ENCODE data around the gene MT1HL1.

The MT1HL1 gene

DNA sequence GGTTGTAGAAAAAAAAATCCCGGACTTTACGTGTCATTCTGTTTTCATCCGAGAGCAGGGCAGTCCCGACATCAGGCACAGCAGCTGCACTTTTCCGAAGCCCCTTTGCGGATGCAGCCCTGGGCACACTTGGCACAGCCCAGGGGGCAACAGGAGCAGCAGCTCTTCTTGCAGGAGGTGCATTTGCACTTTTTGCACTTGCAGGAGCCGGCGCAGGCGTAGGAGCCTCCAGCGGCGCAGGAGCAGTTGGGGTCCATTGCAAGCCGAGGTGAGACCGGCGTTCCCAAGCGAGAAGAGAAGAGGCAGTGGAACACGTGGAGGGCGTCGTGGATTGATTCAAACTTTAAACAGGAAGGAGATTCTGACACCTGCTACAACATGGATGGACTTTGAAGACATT lies at the start of gene MT1HL1:
Gene MT1HL1, minus strand, starts transcription at position 326 of the 400 bp plus-strand sequence. Its CDS starts 69 bp downstream, at position 257.
- TF ChIP-seq CTCF (conservative IDR thresholded peaks at IDR 0.05; ENCODE audit: low read depth, low read length) = no peak

DNA sequence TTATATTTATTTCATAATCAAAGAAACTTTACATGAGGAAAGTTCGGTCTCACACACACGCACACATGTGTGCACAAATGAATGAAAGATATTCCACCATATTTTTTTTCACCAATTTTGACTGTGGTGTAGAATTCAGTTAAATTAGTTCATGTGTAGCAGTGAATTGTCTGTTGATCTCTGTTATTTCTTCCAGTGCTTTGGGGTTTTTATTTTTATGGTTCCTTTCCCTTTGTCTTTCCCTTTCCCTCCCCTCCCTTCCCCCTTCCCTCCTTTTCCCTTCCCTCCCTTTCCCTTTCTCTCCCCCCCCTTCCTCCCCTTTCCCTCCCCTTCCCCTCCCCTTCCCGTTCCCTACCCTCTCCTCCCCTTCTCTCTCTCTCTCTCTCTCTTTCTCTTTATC lies 46.7 kb upstream of the MT1HL1 start:
- DNase-seq (ENCODE audit: low read depth) = no peak
- H3K4me3 ChIP-seq (ENCODE audit: low read length) = no peak overlapping the region
- no peak for TF ChIP-seq CTCF (conservative IDR thresholded peaks at IDR 0.05; ENCODE audit: low read depth, low read length)

More for the DNA sequence above, at the start of gene MT1HL1:
- H3K4me3 ChIP-seq (ENCODE audit: low read length) = no peak within 1 kb of the TSS
- no peak for DNase-seq (ENCODE audit: low read depth)

- DNase-seq (ENCODE audit: low read depth) = no peak
- H3K4me3 ChIP-seq (ENCODE audit: low read length) = no peak overlapping the region
- TF ChIP-seq CTCF (conservative IDR thresholded peaks at IDR 0.05; ENCODE audit: low read depth, low read length) = no peak
Observed at GRCh38 chr1:237050185-237050584, 45.9 kb upstream of the MT1HL1 start.

DNA sequence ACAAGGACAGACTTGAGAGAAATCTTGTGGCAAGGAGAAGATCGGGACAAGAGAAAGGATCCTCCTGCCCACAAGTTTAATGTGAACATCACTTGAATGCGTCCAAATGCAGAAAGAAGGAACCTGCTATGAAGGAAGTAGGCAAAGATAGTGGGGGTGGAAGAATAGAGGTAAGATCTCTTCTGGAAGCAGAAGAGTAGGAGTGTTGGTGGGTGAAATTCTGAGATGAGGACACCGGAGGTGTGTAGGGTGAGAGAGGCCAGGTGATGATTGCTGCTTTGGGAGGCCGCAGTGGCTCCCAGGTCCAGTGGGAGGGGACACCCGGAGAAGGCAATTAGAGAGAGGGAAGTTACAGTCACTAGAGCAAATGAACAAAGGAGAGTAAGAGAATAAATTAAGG lies 44.6 kb upstream of the MT1HL1 start:
- no peak for DNase-seq (ENCODE audit: low read depth)
- TF ChIP-seq CTCF (conservative IDR thresholded peaks at IDR 0.05; ENCODE audit: low read depth, low read length) = no peak
- H3K4me3 ChIP-seq (ENCODE audit: low read length) = no peak overlapping the region

- no peak overlapping the region for H3K4me3 ChIP-seq (ENCODE audit: low read length)
- DNase-seq (ENCODE audit: low read depth) = no peak
- TF ChIP-seq CTCF (conservative IDR thresholded peaks at IDR 0.05; ENCODE audit: low read depth, low read length) = no peak
Observed at GRCh38 chr1:237045278-237046016, 41.2 kb upstream of the MT1HL1 start.

DNA sequence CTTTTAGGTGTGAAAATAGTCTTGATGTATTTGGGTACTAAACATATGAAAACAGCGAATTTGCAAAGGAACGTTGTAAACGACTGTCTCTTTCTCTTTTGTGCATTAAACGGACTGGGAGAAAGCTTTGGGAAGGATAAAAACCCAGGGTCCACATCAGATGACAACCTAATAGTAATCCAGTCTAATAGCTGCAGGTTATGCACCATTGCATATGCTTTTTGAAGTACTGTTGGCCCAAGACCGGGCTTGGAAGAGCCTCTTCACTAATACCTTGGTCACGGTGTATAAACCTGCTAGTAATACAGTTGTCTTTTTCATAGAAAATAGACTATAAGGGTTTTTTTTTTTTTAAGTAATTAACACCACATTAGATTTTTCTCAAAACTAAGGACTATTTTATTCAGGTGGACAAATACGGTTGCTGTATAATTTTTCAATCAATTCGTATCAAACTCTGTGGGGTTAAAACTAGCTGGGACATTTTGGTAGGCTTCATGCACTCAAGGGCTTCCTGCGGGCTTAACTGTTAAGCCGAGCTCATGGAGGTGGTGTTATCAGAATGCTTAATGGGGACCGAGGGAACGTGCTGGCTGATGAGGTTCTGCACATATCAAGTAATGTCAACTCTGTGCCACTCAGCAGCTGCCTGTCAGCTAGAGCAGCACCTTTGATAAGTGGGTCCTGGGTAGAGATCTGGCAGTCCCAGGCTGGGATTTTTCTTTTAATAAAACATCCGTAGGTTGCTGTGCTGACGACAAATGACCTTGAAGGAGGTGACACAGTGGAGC lies 39.8 kb upstream of the MT1HL1 start:
- no peak for TF ChIP-seq CTCF (conservative IDR thresholded peaks at IDR 0.05; ENCODE audit: low read depth, low read length)
- DNase-seq (ENCODE audit: low read depth) = no peak
- no peak overlapping the region for H3K4me3 ChIP-seq (ENCODE audit: low read length)

All from retinal pigment epithelial cell (primary cell).